Measurements from ENCODE around the gene DENND2C. TPM values are rescaled to one million over a fixed set of nuclear protein-coding genes. Genes with fewer than 3 reads are reported as not detected.

Gene DENND2C
- 4.2 TPM for total RNA-seq

GRCh38 chr1:114669562-114670082 is at the start of gene DENND2C:
TSS of gene DENND2C (minus strand) at chr1:114670049. CDS start at chr1:114625984, 44,065 bp downstream.

GRCh38 chr1:114716304-114717170 is 46.7 kb upstream of the DENND2C start, which contains the start of gene NRAS:
TSS of gene NRAS (minus strand) at chr1:114716771. CDS start at chr1:114716160, 611 bp downstream.

GRCh38 chr1:114695430-114696058 is 25.7 kb upstream of the DENND2C start, which contains the start of gene AMPD1:
TSS of gene AMPD1 (minus strand) at chr1:114695546. CDS start at chr1:114695471, 75 bp downstream.

GRCh38 chr1:114581335-114582287 is 88.2 kb downstream of the DENND2C start, which contains the start of gene BCAS2:
TSS of gene BCAS2 (minus strand) at chr1:114581615. CDS start at chr1:114581591, 24 bp downstream.

Other genes starting within 250 kb of the DENND2C start
- gene TRIM33, start 158.8 kb downstream of the DENND2C start, total RNA-seq: 99.2 TPM
- gene BCAS2, start 88.4 kb downstream of the DENND2C start, total RNA-seq: 55.1 TPM
- 0.71 TPM for gene AMPD1, start 25.5 kb upstream of the DENND2C start, total RNA-seq
- 42.1 TPM for gene NRAS, start 46.7 kb upstream of the DENND2C start, total RNA-seq
- 903 TPM for gene CSDE1, start 87.9 kb upstream of the DENND2C start, total RNA-seq
- 103 TPM for gene SIKE1, start 110.6 kb upstream of the DENND2C start, total RNA-seq
- gene SYCP1, start 184.8 kb upstream of the DENND2C start, total RNA-seq: 0.11 TPM

Data from camera-type eye (tissue), 1 donor.